Measurements from ENCODE around the gene PEX11A.

The PEX11A gene

GRCh38 chr15:89673165-89673512, 17.4 kb downstream of the PEX11A start:
- DNase-seq, result peak; percentile 6

GRCh38 chr15:89672221-89673164, 18.1 kb downstream of the PEX11A start:
- no peak for DNase-seq

- DNase-seq, result no peak
Observed at GRCh38 chr15:89671687-89672086, 18.9 kb downstream of the PEX11A start.

- DNase-seq, result no peak
Observed at GRCh38 chr15:89670971-89671560, 19.5 kb downstream of the PEX11A start.

- DNase-seq, result no peak
Observed at GRCh38 chr15:89669941-89670340, 20.6 kb downstream of the PEX11A start.

- DNase-seq, result no peak
Observed at GRCh38 chr15:89669309-89669865, 21.2 kb downstream of the PEX11A start.

- DNase-seq, result no peak
Observed at GRCh38 chr15:89668171-89668570, 22.4 kb downstream of the PEX11A start.

GRCh38 chr15:89667706-89667960, 22.9 kb downstream of the PEX11A start:
- no peak for DNase-seq

GRCh38 chr15:89666858-89667705, 23.5 kb downstream of the PEX11A start:
- no peak for DNase-seq

GRCh38 chr15:89666184-89666857, 24.2 kb downstream of the PEX11A start:
- DNase-seq, result no peak

GRCh38 chr15:89665449-89666181, 24.9 kb downstream of the PEX11A start:
- DNase-seq, result no peak

GRCh38 chr15:89664441-89665350, 25.9 kb downstream of the PEX11A start:
- DNase-seq, result no peak

- DNase-seq, result no peak
Observed at GRCh38 chr15:89662893-89663626, 27.5 kb downstream of the PEX11A start.

- no peak for DNase-seq
Observed at GRCh38 chr15:89660556-89660955, 30.0 kb downstream of the PEX11A start.

GRCh38 chr15:89659295-89659694, 31.3 kb downstream of the PEX11A start:
- DNase-seq, result no peak

GRCh38 chr15:89657686-89658200, 32.8 kb downstream of the PEX11A start:
- no peak for DNase-seq

- no peak for DNase-seq
Observed at GRCh38 chr15:89656116-89656815, 34.3 kb downstream of the PEX11A start.

- DNase-seq, result peak; percentile 18
Observed at GRCh38 chr15:89654847-89655805, 35.4 kb downstream of the PEX11A start, which contains the start of gene KIF7. KIF7 (minus strand) TSS chr15:89655467; CDS start chr15:89652930, 2,537 bp downstream.

Data from stimulated activated CD4-positive, alpha-beta T cell treated with anti-CD3 and anti-CD28 coated beads, Interleukin-12 subunit alpha, Interleukin-12 subunit beta, amount 100 ng/mL, for 4 hours (primary cell).